Measurements from ENCODE around the gene CFAP90.
A peak's percentile ranks its signal among the peaks of the same experiment; 100 is the strongest.

The CFAP90 gene

GRCh38 chr5:7815892-7816534 lies 34.9 kb downstream of the CFAP90 start:
- peak; percentile 63 for DNase-seq

DNA sequence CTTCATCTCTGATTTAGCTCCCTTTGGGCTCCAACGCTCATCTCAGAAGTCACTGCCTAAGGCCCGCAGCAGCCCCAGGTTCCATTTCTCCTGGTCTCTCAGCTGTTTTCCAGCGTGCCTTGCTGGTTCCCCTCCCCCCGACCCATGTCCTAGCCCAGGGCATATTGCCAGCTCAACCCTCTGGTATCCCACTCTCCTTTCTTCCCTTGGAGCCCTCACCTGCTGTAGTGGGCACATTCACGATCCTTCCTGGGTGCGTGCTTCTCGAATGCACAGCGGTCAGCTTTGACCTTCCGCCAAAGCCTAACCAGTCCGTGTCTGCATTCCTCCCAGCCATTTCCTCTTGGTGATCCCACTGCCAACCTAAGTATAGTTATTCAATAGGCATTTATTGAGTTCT lies 36.1 kb downstream of the CFAP90 start:
- DNase-seq = no peak

- no peak for DNase-seq
These were observed 37.4 kb downstream of the CFAP90 start for GRCh38 chr5:7813576-7813975.

GRCh38 chr5:7813007-7813406 lies 37.9 kb downstream of the CFAP90 start:
- no peak for DNase-seq

DNA sequence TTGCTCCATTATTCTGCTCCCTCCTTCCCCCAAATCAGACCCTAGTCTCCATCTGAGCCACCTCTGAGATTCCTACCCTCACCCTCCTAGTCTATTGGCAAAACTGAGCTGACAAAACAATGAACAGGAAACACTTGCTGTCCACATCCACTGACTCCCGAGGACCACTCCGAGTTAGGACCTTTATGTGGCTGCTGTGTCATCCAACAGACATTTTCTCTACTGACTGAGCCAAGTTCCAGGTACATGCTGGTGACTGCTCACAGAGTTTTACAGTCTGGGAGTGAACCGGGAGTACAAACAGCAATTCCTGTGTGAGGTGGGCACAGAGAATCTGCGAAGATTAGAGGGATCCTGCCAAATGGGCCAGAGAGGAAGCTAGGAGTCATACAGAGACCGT lies 39.2 kb downstream of the CFAP90 start:
- DNase-seq = no peak

DNA sequence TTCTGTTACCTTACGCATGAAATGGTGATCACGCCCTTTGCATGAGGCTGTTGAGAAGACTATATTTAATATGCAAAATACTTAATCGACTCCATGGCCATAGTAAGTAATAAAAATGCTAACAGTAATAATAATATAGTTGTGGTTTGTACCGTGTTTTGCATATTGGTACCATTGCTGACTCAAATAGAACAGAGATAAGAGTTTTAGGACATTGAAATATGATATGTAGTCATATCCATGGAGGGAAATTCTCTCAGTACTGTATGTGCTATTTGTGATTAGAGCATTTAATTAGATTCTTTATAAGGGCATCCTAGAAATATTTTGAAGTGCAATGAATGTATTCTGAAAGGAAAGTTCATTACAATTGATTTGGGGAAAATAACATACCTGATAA lies 41.9 kb downstream of the CFAP90 start:
- DNase-seq = no peak

DNA sequence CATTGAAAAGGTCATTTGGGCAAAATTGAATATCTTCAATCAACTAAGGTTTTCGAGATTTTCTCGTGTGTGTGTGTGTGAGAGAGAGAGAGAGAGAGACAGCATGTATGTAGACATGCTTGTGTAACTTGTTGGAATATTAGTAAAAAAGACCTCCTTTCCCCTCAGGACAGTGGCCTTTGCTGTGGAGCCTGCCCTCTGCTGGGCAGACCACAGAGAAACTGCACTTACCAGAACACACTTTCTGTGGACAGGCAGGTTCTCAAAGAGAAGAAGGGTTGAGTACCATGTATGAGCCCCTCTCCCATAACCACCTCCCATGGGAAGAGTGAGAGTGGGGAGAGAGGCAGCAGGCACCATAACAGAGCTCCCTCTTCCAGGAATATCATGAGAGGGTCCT lies 45.6 kb downstream of the CFAP90 start:
- DNase-seq = no peak

GRCh38 chr5:7803937-7804336 lies 47.0 kb downstream of the CFAP90 start:
- DNase-seq = no peak

- DNase-seq = no peak
These were observed 48.1 kb downstream of the CFAP90 start for GRCh38 chr5:7802855-7803254.

GRCh38 chr5:7801891-7802614 lies 48.9 kb downstream of the CFAP90 start:
- DNase-seq = no peak

DNA sequence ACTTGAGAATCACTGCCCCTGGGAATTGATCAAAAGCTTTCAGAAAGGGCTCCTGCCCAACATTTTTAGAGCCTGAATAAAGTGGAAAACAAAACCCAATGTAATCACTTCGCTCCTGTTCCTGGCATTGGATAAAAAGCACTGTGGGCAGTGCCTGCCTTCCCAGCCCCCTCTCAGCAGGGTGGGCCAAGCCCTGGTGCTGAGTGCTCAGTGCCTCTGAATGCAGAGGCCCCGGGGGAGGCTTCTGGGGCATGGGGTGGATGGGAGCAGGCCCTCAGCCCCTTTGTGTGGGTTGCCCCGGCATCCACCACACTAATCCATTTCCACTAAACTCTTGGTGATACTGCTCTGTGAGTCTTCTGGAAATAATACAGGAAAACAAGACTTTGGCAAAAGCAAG lies 55.6 kb downstream of the CFAP90 start:
- DNase-seq = no peak

DNA sequence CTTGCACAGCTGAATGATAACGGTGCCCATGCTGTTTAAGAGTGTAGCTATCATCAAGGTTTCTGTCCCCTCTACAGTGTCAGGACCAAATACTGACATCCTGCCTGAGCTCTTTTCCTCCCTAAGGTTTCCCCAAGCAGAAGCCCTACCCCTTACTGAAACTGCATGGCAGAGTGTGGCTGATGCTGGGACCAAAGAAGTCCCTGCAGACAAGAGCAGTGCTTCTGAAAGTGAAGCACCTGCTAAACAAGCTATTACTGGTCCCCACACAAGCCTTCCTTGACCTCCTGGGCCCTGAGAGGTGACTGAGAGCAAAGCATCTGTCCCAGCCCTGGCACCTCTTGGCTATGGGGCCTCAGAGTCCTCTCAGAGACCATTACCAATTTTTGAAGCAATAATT lies 56.1 kb downstream of the CFAP90 start:
- no peak for DNase-seq

DNA sequence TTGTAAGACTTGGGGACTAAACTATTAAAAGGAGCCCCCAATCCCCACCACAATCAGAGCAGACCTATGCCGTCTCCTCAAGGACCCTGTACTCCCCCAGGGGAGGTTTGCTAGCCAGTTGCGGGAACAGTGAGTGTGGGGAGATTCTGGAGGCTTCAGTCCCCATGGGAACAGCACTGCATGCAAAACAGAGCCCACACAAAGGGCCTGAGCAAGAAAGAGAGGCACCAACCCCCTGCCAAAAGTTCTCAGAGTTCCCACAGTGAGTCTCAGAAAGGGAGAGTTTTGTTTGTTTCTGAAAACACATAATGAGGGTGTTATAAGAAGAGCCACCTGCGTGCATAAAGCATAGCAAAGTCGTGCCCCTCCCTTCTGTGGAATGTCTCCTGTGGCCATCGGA lies 56.6 kb downstream of the CFAP90 start:
- DNase-seq = no peak

DNA sequence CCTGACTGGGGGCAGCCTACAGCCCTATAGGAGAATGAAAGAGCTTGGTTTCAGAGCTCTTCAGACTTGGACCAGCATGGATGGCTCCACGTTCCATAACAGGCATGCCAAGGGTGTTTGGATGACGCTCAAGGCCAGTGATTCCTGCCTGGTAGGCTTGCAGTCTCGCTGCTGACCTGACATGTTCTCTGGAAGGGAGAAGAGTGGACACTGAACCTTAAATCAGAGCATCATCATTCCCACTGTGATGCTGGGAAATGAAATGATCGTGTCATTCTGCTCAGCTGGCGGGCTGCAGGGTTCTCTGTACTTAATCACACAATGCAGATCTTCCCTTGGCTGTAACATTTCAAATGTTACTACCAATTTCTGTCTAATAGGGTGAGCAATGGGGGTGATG lies 57.0 kb downstream of the CFAP90 start:
- no peak for DNase-seq

- DNase-seq = no peak
These were observed 61.4 kb downstream of the CFAP90 start for GRCh38 chr5:7789567-7789966.

GRCh38 chr5:7787770-7788169 lies 63.2 kb downstream of the CFAP90 start:
- DNase-seq = no peak

DNA sequence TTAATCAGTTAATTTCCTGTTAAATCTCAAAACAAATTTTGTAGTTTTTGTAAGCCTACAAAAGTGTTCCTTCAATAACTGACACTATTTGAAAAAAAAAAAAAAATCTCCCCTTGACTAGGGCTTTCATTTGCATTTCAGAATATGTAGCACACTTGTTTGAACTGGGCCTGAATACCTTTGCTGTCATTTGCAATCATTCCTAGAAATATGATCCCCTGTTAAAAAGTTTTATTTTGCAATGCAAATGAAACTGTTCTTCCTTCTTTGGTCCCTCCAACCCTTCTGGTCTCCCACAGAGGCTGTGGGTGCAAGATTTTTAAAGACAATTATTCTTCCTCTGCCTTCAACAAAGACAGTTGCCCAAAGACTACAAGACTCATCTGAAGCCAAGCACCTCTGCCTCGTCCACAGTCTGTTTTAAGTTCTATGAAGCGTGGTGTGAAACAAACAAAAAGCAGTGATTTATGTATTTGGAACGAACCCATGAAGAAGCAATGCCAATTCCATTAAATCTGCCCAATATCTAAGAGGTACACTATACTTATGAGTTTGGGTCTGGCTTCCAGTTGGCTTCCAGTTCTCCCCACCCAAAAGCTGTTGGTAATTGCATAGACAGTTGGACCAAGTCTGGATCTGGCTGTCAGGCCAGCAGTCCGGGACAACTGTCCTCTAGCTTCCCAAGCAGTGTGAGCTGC lies 66.1 kb downstream of the CFAP90 start:
- DNase-seq = no peak

DNA sequence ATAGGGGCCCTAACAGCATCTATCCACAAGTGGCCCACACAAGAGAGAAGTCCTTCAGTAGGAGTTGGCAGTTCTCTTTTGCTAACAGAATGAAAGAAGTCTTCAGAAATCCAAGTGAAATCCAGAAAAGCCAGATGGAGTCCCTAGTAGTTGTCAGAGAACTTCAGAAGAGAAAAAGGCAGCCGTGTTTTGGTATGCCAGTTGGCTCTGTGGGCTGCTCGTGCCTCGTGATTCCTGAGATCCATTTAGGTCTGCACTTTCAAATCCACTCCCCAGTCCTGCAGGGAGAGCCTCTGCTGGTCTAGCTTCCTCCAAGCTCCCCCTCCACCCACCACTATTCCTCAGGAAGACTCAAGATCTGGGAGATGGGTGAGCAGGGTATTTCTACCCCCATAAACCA lies 69.0 kb downstream of the CFAP90 start:
- DNase-seq = no peak
